ENCODE results near the gene TRIML1.
"Not testable (repeated sequence)": the region's sequence is repeated elsewhere in the genome, so short reads cannot be mapped to it uniquely, and the experiment has no call there.

TRIML1 gene

GRCh38 chr4:188154668-188155405 lies 15.6 kb downstream of the TRIML1 start:
- no peak for DNase-seq

- no peak for DNase-seq
These were observed 19.1 kb downstream of the TRIML1 start for GRCh38 chr4:188158336-188158735.

GRCh38 chr4:188159513-188160226 lies 20.4 kb downstream of the TRIML1 start:
- not testable (repeated sequence) for DNase-seq

GRCh38 chr4:188160406-188160805 lies 21.2 kb downstream of the TRIML1 start:
- DNase-seq, result no peak

GRCh38 chr4:188161167-188161566 lies 21.9 kb downstream of the TRIML1 start:
- DNase-seq, result no peak

GRCh38 chr4:188162698-188163097 lies 23.5 kb downstream of the TRIML1 start:
- no peak for DNase-seq

- no peak for DNase-seq
These were observed 29.6 kb downstream of the TRIML1 start for GRCh38 chr4:188168726-188169373.

- DNase-seq, result no peak
These were observed 32.3 kb downstream of the TRIML1 start for GRCh38 chr4:188171551-188171950.

GRCh38 chr4:188175288-188175687 lies 36.0 kb downstream of the TRIML1 start:
- no peak for DNase-seq

GRCh38 chr4:188177997-188178675 lies 38.9 kb downstream of the TRIML1 start:
- no peak for DNase-seq

- no peak for DNase-seq
These were observed 39.6 kb downstream of the TRIML1 start for GRCh38 chr4:188178806-188179205.

- DNase-seq, result no peak
These were observed 47.9 kb downstream of the TRIML1 start for GRCh38 chr4:188187106-188187505.

GRCh38 chr4:188190461-188190860 lies 51.2 kb downstream of the TRIML1 start:
- DNase-seq, result no peak

GRCh38 chr4:188194421-188194820 lies 55.2 kb downstream of the TRIML1 start:
- no peak for DNase-seq

GRCh38 chr4:188195389-188195985 lies 56.2 kb downstream of the TRIML1 start:
- no peak for DNase-seq

GRCh38 chr4:188196134-188196735 lies 57.0 kb downstream of the TRIML1 start:
- DNase-seq, result no peak

All from amniotic stem cell (primary cell).